ENCODE measurements around the gene TMEM253. TPM values are rescaled to one million over a fixed set of nuclear protein-coding genes. Genes with fewer than 3 reads are reported as not detected.

Gene TMEM253
- total RNA-seq, 1 experiment from 2014 or later: 0.11 TPM

DNA sequence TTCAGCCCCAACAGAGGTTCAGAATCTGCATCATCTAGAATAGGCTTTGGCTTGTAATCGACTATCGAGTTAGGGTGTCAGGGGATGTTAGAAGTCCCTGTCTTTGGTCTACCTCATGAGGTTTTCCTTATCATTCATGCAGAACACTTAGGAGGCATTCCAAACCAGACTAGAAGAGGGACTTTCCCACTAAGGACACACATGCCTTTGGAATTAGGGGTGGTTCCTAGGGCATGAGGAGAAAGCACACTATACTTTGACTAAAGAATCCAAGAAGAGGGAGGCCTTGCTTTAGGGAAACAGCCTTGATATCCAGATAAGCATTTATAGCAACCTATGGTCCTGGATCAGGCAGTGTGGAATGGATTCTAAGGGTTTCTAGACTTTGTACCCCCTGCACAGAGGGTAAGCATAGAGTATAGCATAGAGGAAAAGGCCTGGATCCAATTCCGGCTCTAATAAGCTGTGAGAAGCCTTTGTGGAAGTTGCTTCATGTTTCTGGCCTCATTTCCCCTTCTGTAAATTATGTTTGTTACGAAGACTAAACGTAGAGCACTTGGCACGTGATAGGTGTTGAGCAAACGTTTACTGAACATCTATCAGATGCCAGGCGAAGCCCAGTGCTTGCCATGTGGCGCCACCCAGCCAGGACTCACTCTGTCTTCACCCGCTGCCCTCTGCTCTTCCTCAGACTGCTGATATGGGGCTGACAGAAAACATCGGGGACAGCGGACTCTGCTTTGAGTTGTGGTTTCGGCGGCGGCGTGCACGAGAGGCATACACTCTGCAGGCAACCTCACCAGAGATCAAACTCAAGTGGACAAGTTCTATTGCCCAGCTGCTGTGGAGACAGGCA lies 15.6 kb upstream of the TMEM253 start:
- no peak for DNase-seq (ENCODE audit: low read depth, low spot score)
- in situ Hi-C loops (cut with HindIII; ENCODE audit: low pct_unique_long_range_greater_than_20kb, low sequenced_read_pairs): no loop called here

DNA sequence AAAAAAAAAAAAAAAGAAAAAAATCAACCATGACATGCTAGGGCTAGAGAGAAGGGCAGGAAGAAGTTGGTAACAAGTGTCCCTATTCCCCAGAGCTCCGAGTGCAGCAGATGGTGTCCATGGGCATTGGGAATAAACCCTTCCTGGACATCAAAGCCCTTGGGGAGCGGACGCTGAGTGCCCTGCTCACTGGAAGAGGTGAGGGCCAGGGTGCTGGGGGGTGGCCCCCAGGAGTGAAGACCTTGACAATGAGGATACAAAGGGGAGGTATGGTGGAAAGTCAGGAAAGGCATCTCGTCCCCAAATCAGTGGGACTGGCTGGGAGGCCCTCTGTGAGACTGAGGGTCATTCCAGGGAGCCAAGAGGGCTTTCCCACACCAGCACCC lies 14.0 kb upstream of the TMEM253 start:
- in situ Hi-C loops (cut with HindIII; ENCODE audit: low pct_unique_long_range_greater_than_20kb, low sequenced_read_pairs): no loop called here

GRCh38 chr14:21087294-21088091 lies 13.4 kb upstream of the TMEM253 start:
- in situ Hi-C loops (cut with HindIII; ENCODE audit: low pct_unique_long_range_greater_than_20kb, low sequenced_read_pairs): no loop called here
- no peak for DNase-seq (ENCODE audit: low read depth, low spot score)

More for the DNA sequence above, 14.0 kb upstream of the TMEM253 start:
- DNase-seq (ENCODE audit: low read depth, low spot score): no peak

DNA sequence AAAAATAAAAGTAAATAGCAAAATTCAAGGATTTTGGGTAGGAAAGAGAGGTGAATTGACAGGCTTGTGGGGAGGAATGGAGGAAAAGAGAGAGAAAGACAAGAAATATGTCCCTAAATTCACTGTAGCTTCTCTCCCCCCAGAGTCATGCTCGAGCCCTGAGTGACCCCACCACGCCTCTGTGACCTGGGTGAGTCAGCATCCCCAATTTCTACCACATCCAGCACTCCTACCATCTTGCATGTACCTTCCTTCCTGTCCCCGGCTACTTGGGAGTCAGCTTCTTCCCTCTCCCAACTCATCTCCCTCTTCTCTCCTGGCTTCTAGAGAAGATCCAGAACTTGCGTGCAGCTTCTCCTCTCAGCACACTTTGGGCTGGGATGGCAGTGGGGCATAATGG lies 12.2 kb upstream of the TMEM253 start:
- in situ Hi-C loops (cut with HindIII; ENCODE audit: low pct_unique_long_range_greater_than_20kb, low sequenced_read_pairs): no loop called here
- DNase-seq (ENCODE audit: low read depth, low spot score): no peak

- in situ Hi-C loops (cut with HindIII; ENCODE audit: low pct_unique_long_range_greater_than_20kb, low sequenced_read_pairs): no loop called here
- no peak for DNase-seq (ENCODE audit: low read depth, low spot score)
Observed at GRCh38 chr14:21089271-21089670, 11.6 kb upstream of the TMEM253 start.

GRCh38 chr14:21089877-21090193 lies 11.0 kb upstream of the TMEM253 start:
- DNase-seq (ENCODE audit: low read depth, low spot score): no peak
- in situ Hi-C loops (cut with HindIII; ENCODE audit: low pct_unique_long_range_greater_than_20kb, low sequenced_read_pairs): no loop called here

DNA sequence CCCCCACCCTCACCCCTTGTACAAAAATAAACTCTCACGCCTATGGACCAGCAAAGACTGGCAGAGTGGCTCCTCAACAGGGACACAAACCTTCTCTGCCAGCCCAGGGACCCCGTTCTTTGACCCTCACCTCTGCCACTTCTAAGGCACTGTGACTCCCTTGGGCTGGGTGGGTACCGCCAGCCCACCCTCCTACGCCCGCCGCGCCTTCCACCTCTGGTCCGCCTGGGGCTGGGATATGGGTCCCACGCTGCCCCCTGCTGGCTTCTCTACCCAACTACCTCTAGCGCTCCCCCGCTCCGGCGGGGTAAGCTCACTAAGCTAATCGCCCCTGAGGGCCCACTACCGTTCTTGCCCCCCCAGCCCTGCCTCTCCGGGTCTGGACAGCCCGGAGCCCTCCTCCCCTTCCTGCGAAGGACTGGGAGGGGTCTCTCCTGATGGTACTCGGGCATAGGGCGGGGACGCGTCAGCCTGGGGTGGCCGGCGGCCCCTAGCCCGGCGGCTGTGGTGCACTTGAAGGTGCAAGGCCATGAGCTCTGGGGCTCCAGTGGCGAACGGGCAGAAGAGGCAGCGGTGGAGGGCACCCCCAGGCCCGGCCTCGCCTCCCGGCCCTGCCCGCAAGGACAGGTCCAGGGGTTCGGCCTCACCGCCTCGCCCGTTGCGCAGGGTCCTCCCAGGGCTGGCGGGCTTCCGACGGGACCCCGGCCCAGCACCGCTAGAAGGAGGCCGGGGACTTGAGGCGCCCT lies 10.5 kb upstream of the TMEM253 start:
- DNase-seq (ENCODE audit: low read depth, low spot score): peak; percentile 57
- in situ Hi-C loops (cut with HindIII; ENCODE audit: low pct_unique_long_range_greater_than_20kb, low sequenced_read_pairs): no loop called here

GRCh38 chr14:21090940-21091663 lies 9.8 kb upstream of the TMEM253 start:
- DNase-seq (ENCODE audit: low read depth, low spot score): no peak

GRCh38 chr14:21091821-21092272 lies 9.0 kb upstream of the TMEM253 start:
- DNase-seq (ENCODE audit: low read depth, low spot score): no peak
- in situ Hi-C loops (cut with HindIII; ENCODE audit: low pct_unique_long_range_greater_than_20kb, low sequenced_read_pairs): no loop called here

More at GRCh38 chr14:21090940-21091663, 9.8 kb upstream of the TMEM253 start:
- in situ Hi-C loops (cut with HindIII; ENCODE audit: low pct_unique_long_range_greater_than_20kb, low sequenced_read_pairs): no loop called here

DNA sequence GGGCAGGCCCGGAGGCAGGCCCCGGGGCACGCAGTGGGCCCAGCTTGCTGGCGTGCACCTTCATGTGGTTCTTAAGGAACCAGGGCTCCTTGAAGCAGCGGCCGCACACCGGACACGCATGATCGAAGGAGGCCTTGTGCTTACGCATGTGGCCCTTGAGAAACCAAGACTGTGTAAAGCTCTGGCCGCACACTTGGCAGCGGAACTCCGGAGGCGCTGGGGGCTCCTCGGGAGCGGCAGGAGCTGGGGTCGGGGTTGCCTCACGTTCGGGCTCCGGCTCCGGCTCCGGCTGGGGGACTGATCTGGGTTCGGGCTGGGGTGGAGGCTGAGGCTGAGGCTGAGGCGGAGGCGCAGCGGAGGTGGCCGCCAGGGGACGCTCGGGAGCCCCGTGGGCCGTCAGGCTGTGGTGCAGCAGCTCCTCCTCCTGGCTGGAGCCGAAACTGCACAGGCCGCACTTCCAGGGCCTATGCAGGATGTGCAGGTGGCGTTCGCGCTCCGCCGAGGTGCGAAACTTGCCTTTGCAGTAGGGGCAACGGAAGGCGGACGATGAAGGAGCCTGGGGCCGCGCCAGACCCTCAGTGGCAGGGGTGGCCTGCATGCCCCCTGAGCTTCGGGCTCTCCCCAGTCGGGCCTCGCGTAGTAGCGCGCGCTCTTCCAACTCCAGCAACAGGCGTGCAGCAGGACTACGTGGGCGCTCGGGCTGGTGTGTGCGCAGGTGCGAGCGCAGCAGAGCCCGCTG lies 8.4 kb upstream of the TMEM253 start:
- in situ Hi-C loops (cut with HindIII; ENCODE audit: low pct_unique_long_range_greater_than_20kb, low sequenced_read_pairs): no loop called here
- peak; percentile 71 for DNase-seq (ENCODE audit: low read depth, low spot score)

GRCh38 chr14:21093018-21093417 lies 7.8 kb upstream of the TMEM253 start:
- in situ Hi-C loops (cut with HindIII; ENCODE audit: low pct_unique_long_range_greater_than_20kb, low sequenced_read_pairs): no loop called here

GRCh38 chr14:21093769-21094681 lies 6.8 kb upstream of the TMEM253 start:
- peak; percentile 57 for DNase-seq (ENCODE audit: low read depth, low spot score)
- in situ Hi-C loops (cut with HindIII; ENCODE audit: low pct_unique_long_range_greater_than_20kb, low sequenced_read_pairs): no loop called here

More at GRCh38 chr14:21093018-21093417, 7.8 kb upstream of the TMEM253 start:
- DNase-seq (ENCODE audit: low read depth, low spot score): no peak

- in situ Hi-C loops (cut with HindIII; ENCODE audit: low pct_unique_long_range_greater_than_20kb, low sequenced_read_pairs): no loop called here
Observed at GRCh38 chr14:21095430-21096205, 5.2 kb upstream of the TMEM253 start.

GRCh38 chr14:21096438-21096837 lies 4.4 kb upstream of the TMEM253 start:
- no peak for DNase-seq (ENCODE audit: low read depth, low spot score)
- in situ Hi-C loops (cut with HindIII; ENCODE audit: low pct_unique_long_range_greater_than_20kb, low sequenced_read_pairs): no loop called here

More at GRCh38 chr14:21095430-21096205, 5.2 kb upstream of the TMEM253 start:
- DNase-seq (ENCODE audit: low read depth, low spot score): no peak

DNA sequence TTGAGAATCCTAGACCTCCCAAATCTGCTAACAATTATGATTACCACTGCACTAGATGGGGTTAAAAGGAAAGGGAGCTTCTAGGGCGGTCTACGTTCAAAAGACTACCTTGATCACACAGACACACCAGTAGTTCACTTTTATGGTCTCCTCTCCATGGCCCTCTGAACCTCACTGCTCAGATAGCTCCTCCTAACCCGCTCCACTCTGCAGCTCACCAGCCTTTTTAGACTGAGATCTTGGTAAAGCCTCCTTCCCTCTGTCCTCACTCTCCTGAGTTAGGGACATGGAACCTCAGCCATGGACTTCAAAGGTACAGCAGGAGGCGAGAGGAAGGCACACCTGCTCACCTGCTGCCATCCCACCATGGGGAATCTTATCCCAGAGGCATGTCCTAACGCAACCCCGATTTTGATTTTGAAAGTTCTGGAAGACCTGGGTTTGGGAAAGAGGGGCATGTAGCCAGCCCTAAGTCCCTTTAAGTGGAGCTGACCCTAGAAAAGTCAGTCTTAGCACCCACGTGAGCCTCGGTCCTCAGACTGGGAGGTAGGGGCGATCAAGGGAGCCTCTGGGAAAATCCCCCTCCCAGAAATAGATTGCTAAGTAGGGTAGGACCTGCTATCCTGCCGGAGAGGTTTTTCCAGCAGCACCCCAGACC lies 3.8 kb upstream of the TMEM253 start:
- in situ Hi-C loops (cut with HindIII; ENCODE audit: low pct_unique_long_range_greater_than_20kb, low sequenced_read_pairs): no loop called here

More for the DNA sequence above, 3.8 kb upstream of the TMEM253 start:
- no peak for DNase-seq (ENCODE audit: low read depth, low spot score)
